SW480 (cell line): ENCODE data around the gene PTPA.

ENCODE experiments used
- DNase-seq: peaks from one replicate; pipeline ENCODE4 v3.0.0-alpha.2; 2016; ENCODE audit warnings: low spot score

The PTPA gene

GRCh38 chr9:129138476-129139232 is 27.4 kb downstream of the PTPA start:
- DNase-seq: no peak

GRCh38 chr9:129139233-129139992 is 28.2 kb downstream of the PTPA start:
- peak; percentile 92 for DNase-seq

GRCh38 chr9:129139993-129140396 is 28.8 kb downstream of the PTPA start:
- DNase-seq: peak; percentile 99

- peak; percentile 64 for DNase-seq
Measured at GRCh38 chr9:129140397-129141065, 29.3 kb downstream of the PTPA start.

- DNase-seq: peak; percentile 76
Measured at GRCh38 chr9:129141066-129142041, 30.1 kb downstream of the PTPA start.

GRCh38 chr9:129142138-129142935 is 31.1 kb downstream of the PTPA start:
- DNase-seq: no peak

GRCh38 chr9:129143031-129143927 is 32.1 kb downstream of the PTPA start:
- peak; percentile 79 for DNase-seq

- no peak for DNase-seq
Measured at GRCh38 chr9:129145316-129145715, 34.1 kb downstream of the PTPA start.

- no peak for DNase-seq
Measured at GRCh38 chr9:129145841-129146292, 34.7 kb downstream of the PTPA start.

GRCh38 chr9:129146441-129146941 is 35.3 kb downstream of the PTPA start:
- no peak for DNase-seq

- no peak for DNase-seq
Measured at GRCh38 chr9:129148463-129149204, 37.4 kb downstream of the PTPA start.

GRCh38 chr9:129149442-129149841 is 38.2 kb downstream of the PTPA start:
- DNase-seq: no peak

- no peak for DNase-seq
Measured at GRCh38 chr9:129150122-129150521, 38.9 kb downstream of the PTPA start.

GRCh38 chr9:129150672-129151211 is 39.5 kb downstream of the PTPA start:
- DNase-seq: no peak

- DNase-seq: no peak
Measured at GRCh38 chr9:129151469-129151868, 40.3 kb downstream of the PTPA start.

- no peak for DNase-seq
Measured at GRCh38 chr9:129154866-129155477, 43.8 kb downstream of the PTPA start.

GRCh38 chr9:129156163-129156562 is 44.9 kb downstream of the PTPA start:
- no peak for DNase-seq
